Stimulated activated CD8-positive, alpha-beta memory T cell treated with anti-CD3 and anti-CD28 coated beads, Interleukin-2, amount 100 ng/mL, for 1 hour (primary cell): ENCODE data around the gene GARIN5A.
A peak's percentile ranks its signal among the peaks of the same experiment; 100 is the strongest.

Source experiments
- DNase-seq, 2 donors: peaks; one replicate each; pipeline ENCODE4 v3.0.0-alpha.2; 2020; ENCODE audit warnings: low read depth in 2 of 2

GARIN5A gene

DNA sequence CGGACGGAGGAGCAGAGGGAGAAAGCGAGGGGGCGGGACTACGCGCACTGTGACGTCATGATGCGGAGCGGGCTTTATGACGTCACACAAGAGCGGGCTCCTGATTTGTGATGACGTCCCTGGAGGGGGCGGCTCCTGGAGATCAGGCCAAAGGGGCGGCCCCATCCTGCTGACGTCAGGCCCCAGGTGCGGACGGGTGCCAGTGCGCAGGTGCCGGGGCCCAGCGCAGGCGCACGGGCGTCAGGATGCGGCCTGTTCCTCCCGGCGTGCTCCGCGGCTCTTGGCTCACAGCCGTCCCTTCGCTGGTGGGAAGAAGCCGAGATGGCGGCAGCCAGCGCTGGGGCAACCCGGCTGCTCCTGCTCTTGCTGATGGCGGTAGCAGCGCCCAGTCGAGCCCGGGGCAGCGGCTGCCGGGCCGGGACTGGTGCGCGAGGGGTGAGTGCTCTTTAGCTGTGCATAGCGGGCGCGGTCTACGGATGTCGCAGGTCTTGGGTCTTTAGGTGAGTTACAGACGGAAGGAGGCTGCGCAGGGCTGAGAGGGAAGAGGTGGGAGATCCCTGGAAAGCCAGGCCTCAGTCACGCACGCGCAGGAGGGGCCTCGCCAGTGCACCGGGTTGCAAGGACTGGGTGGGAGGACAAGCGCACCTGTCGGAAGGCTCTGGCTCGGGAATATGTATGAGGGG is at the start of gene GARIN5A, which contains the start of gene EMC10:
TSS of gene GARIN5A (minus strand) at position 625 of the 683 bp plus-strand sequence. CDS start at position 165, 460 bp downstream.
TSS of gene EMC10 (plus strand) at position 284 of the 683 bp plus-strand sequence. CDS start at position 322, 38 bp downstream.
- peak; percentile 76 to 84 for DNase-seq

DNA sequence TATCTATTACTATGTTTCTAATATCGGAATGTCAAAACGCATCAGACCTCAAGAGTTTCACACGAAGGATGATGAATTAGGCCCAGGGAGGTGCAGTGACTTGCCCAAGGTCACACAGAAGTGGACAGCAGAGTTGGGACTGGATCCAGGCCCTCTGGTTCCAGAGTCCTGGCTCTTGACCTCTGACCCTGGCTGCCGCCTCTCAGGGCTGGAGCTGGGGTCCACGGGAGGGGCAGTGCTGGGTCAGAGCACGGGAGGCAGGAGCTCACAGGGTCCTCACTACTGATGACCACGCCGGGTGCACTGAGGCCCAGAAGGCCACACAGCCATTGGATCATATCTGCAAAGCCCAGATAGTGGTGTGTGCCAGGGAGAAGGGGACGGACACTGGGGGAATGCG is 46.2 kb upstream of the GARIN5A start:
- no peak for DNase-seq

DNA sequence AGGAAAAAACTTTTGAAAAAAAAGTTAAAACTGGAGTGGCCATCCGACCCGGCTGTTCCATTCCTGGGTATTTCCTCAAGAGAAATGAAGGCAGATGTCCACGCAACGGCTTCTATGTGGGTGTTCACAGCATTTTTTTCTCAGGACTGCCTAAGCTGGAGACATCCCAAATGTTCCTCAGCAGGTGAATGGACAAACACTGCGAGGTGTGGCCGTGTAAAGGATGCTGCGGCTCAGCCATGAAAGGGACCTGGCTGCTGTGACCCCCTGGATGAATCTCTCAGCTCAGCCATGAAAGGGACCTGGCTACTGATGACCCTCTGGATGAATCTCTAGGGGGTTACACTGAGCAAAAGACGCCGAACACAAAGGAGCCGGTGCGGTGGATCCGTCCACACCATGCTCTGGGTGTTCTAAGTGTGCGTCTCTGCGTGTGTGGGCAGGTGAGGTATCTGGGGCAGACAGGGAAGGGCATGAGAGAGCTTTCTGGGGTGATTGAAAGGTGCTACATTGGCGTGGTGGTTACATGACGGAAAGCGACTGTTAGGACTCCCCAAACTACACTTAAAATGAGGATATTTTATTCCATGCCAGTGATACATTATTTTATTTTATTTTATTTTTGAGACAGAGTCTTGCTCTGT is 44.3 kb upstream of the GARIN5A start:
- DNase-seq, result no peak

DNA sequence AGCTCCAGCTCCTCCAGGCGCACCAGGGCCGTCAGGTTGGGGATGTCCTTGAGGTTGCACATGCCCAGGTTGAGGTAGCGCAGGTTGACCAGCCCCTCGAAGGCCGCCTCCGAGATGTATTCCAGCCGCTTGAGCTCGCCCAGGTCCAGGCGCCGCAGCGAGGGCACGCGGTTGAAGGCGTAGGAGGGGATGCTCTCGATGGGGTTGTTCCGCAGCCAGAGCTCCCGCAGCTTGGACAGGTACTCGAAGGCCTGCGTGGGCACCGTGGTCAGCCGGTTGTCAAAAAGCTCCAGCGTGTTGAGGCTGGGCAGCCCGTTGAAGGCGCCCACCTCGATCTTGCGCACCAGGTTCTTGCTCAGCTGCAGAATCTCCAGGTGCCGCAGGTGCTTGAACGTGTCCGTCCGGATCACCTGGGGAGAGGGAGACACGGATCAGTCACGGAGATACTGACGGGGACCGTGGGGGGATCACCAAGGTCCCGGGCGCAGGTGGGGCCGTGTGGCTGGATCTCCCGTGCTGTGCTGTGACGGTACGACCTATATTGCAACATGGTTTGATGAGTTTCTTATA is 42.4 kb upstream of the GARIN5A start:
- no peak for DNase-seq

DNA sequence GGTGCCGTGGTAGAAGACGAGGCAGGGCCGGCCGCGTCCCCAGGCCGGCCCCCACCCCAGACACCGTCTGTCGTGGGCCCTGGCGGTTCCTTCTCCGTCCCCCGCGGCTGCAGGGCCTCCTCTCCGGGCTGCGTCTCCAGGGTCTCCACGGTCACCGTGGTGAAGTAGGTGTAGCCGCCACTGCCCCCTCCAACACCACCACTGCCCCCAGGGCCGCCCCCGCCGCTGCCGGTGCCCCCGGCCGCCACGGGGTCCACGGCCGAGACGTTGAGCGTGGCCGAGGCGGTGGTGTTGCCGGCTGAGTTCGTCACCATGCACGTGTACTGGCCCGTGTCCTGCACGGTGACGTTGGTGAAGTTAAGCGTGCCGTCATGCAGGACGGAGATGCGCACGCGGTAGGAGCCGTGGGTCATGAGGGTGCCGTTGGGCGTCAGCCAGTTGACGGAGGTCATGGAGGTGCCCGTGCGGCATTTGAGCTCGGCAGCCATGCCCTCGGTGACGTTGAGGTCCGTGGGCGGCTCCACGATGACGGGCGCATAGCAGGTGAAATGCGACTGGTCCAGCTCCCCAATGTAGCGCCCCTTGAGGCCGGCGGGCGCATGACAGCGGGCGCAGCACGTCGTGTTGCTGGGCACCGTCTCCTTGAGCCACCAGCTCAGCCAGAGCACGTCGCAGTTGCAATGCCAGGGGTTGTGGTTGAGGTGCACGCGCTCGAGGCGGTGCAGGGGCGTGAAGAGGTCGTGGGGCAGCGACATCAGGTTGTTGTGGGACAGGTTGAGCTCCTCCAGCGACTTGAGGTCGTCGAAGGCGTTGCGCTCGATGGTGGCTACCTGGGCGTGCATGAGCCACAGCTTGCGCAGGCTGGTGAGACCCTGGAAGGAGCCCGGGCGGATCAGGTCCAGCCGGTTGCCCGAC is 41.7 kb upstream of the GARIN5A start:
- DNase-seq, result no peak

DNA sequence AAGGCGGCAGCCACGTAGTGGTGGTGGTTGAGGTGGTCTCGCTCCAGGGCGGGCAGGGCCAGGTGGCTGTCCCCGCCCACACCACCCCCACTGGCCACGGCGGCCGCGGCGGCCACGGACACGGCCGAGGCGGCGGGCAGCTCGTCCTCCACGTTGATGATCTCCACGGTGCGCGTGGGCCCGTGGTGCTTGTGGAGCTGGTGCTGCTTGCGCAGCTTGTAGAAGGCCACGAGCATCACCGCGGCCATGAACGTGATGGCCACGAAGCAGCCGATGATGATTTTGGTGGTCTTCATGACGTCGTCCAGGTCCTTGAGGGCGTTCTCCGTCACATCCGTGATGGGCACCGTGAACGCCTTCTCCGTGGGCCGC is 41.0 kb upstream of the GARIN5A start:
- no peak for DNase-seq

DNA sequence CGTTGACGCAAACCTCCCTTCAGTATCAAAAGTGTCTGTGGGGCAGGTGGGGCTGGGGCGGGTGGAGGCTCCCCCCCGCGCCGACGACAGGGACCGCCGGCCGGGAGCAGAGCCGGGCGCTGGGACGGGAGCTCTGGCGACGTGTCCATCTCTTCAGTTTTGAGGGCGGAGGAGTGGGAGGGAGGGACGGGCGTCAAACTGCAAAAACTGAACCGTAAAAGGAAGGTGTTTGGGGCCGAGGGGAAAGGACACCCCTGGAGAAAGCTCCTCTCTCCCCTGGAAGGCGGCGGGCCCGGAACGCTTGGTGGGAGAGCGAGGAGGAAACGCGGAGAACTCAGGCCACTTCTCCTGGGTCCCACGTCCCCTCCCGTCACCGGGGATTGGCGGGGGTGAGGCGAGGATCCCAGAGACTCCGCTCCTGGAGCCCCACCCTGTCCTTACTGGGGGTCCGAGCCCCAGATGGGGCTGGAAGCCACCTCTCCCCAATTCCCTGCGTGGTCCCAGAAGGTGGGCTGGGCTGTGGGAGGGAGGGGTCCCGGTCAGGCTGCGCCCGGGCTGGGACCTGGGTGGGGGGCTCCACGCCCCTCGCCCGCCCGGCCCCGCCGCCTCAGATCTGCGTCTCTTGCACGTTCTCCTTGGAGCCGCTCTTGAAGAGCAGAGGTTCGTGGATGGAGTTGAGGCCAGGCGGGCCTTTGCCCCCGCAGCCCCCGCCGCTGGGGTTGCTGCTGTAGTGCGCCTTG is 40.5 kb upstream of the GARIN5A start:
- DNase-seq, result no peak

DNA sequence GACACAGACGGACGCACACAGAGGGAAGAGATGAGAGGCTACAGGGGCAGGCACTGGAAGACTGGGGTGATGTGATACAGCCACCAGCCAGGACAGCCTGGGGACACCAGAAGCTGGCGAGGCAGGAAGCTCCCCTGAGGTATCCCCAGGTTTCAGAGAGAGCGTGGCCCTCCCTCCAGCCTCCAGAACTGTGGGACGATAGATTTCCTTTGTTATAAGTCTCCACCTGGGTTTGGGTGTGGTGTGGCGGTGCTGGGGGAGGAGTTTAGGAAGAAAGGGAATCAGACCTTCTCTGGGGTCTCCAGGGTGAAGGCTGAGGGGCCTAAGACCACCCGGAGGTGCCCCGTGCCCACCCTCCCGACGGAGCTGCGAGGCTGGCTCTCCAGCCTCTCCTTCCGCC is 39.8 kb upstream of the GARIN5A start:
- no peak for DNase-seq

DNA sequence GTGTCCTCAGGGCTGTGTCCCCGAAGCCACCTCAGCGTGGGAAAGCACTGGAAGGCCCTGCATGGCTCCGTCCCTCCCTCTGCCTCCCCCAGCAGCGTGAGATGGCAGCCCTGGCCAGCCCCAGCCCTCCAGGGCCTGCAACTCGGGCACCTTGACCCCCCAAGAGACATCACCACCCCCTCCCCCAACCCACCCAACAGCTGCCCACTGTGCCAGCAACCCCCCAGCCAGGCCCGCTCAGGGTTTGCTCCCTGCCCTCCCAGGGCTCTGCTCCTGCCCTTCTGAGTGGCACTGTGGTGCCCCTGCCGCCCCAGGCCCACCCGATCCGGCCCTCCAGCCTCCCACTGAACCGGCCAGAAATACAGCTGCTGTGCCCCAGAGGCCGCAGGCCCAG is 38.5 kb upstream of the GARIN5A start:
- no peak for DNase-seq

DNA sequence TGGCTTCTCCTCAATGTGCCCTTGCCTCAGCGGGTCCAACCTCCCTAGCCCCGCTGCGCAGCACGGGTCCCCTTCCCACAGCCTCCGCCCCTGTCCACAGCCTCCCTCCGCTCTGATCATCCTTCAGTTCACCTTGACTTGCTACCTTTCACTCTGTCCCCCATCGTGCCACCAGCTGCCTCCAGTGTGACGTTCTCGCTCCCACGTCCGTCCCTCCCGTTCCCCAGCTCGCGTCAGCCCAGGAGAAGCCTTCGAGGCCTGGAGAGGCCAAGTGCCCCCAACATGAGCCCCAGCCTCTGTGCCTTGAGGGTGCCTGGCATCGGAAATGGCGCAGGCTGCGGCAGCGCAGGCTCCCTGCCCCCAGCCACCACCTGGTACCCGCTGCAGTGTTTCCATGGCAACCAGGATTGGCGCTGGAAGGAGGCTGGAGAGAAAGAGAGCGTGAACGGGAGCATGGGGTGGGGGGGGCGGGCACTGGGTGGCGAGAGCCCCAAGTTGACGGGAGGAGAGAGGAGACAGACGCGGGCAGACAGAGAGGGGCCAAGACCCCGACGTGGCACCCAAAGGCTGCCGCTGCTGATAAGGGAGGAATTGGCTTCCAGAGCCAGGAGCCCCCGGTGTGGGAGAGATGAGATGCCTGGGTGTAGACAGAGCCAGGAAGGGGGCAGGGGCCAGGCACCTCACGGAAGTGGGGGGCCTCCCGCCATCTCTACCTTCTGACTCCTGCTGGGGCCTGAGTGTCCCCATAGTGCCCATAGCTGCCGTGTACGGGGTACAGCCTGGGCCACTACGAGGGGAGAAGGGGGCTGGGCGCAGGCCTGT is 37.9 kb upstream of the GARIN5A start:
- no peak for DNase-seq

DNA sequence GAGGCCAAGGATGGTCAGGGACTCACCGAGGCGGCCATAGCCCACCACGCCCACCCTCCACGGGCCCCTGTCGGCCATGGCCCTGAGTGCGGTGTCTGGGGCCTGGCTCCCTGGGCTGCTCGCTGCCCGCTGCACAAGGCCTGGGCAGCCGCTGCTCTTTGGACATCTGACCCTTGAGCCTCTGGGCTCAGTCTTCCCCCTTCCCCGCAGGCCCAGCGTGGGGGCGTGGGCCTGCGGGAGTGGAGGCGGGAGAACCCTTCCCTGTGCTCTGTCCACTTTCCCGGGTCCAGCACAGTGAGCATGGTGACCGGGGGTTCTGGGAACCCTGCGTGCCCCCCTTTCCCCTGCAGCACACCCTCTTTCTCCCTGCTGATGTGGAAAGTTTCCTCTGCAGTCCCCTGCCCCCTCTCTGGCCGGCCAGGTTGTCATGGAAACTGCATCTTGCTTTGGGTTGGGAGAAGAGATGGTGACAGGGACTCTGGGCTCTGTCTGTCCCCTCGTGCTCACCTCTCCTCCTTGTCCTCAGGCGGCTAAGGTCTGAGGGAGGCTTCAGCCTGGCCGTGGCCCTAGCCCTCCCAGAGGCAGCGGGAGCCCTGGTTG is 37.2 kb upstream of the GARIN5A start, which contains the start of gene ASPDH:
TSS of gene ASPDH (minus strand) at position 168 of the 600 bp plus-strand sequence. CDS start at position 78, 90 bp downstream.
- DNase-seq, result no peak

DNA sequence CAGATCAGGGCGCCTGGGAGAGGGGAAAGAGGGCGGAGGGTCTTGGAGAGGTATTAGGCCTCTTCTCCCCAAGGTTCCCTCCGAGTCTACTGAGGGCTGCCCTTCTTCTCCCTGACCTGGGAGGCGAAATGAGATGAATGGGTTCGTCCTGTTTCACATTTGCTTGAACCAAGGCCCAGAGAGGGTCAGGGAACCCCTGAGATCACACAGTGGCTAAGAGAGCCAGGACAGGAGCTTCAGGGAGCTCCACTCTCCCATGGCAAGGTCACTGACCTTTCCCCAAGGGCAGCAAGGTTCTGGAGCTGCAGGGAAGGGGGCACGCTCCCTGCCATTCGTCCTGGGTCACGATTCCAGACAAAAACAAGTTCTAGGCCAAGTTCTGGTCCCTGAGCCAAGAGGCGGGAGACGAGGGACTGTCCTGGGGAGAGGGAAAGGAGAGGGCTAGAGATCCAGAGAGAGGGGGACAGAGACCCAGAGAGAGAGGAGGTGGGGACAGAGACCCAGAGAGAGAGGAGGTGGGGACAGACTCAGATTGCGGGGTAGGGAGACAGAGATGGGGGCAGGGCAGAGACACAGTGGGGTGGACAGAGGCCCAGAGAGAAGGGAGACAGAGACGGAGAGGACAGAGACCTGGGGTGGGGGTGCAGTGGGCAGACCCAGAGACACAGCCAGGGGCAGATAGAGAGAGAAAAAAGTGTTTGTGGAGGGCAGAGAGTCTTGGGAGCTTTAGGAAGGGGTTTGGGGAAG is 36.5 kb upstream of the GARIN5A start:
- no peak for DNase-seq

DNA sequence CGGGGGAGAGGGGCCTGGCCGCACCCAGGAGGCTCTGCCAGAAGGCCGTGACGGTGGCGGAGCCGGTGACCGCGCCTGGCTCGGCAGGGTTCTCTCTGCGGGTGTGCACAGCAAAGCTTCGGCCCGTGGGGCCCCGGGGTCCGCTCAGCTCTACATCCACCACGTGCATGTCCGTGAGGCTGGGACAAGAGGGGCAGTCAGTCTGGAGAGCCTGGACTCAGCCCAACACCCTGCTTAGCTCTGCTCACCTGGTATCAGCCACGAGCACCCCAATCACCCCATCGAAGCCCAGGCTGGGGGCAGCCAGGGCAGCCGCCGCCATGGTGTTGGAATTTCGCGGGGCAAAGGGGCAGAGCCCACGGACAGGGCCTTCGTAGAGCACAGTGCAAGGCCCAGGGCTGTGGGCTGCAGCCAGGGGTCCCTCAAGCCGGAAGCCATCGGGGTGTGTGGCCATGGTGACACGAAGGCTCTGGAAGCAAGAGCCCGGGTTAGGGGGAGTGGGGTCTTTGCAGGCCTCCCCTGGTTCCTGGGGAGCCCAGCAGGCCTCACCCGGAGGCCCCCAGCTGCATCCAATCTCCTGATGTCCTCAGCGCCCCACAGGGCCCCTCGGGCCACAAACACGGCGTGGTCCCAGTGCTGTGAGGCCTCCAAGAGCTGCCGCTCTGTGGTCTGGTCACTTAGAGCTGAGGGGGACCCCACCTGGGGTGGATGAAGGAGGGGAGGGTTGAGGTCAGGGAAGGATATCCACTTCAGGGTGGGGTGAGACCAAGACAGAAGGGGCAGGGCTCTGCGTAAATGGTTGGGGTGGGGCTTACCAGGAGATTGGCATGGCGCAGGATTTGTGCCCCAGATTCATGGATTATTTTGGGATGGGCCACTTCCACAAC is 35.7 kb upstream of the GARIN5A start:
- no peak for DNase-seq

DNA sequence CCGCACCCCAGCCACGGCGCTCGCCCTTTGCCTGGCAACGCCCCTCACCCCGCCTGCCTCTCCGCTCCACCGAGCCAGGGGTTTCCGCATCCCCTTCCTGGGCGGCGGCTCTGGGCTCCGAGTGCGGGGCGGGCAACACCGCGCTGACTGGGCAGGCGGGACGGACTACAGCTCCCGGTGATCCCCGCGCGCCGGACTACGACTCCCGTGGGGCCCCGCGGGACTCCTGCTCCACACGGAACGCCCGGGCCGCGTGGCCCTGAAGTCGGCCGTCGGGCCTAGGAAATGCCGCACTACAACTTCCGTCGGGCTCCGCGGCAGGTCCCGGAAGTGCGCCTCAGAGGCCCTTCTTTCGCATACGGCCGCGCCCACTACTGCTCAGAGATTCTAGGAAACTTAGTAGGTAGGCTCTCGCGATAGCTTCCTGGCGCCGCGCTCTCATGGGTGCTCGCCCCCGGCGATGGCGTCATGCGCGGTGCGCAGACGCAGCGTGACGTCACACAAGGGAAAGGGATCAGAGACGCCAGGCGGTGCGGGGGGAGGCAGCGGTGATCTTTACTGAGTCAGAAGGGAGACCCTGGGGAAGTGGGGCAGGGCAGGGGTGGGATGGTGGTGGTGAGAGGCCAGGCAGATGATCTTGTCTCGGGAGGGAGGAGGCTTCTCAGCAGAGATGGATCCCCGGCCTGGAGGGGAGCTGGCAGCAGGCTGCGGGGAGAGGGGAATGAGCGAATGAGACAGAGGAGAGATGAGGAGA is 34.6 kb upstream of the GARIN5A start, which contains the start of gene JOSD2:
TSS of gene JOSD2 (minus strand) at position 123 of the 754 bp plus-strand sequence. CDS start 760 bp downstream, outside the sequence.
- peak; percentile 90 to 93 for DNase-seq

DNA sequence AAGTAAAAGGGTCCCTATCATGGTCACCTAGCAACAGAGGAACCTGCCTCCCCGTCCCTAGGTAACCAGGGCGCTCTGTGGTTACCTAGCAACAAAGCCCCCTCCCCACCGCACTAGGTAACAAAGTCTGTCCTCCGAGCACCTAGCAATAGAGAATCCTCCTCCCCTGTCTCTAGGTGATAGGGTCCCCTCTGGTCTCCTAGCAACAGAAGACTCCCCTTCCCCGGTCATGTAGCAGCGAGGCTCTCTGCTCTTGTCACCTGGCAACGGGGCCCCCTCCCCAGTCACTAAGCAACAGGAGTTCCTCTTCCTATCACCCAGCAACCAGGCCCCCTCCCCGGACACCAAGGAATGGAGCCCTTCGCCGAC is 34.0 kb upstream of the GARIN5A start:
- DNase-seq, result no peak

DNA sequence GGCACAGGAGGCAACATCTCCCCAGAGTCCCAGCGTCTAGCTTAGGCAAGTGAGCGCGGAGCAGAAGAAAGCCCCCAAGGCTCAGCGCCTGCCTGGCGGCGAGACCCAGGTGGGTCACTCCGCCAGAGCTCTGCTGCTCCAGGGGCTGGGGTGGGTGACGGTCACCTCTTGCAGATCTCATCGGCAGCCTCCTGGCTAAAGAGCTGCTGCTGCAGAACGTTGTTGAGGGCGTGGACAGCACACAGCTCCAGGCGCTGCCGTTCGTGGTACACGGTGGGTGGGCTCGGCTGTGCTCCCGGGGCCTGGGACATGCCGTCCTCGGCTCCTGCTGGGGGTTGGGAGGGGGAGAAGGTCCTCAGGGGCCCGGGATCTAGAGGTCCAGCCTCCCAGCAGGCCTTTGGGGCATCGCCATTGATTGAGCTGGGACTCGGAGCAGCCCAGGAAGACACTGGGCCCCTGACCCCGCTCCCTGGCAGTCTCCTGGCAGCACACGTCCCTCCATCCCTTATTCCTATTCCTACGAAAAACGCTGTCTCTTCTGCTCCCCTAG is 33.5 kb upstream of the GARIN5A start:
- no peak for DNase-seq

DNA sequence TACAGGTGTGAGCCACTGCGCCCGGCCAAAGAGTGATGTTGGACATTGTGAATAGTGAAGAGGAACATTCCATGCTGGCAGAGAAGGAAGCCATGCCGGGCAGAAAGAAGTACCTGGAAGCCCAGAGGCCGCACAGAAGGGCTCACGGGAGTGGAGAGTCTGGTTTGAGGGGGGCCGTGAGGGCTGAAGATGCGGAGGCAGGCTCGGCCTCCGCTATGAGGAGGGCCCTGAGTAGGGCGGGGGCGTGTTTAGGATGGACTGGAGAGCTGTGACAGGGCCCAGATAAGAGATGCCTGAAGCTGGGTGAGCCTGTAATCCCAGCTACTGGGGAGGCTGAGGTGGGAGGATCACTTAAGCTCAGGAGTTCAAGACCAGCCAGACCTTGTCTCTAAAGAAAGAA is 32.7 kb upstream of the GARIN5A start:
- DNase-seq, result no peak
